HG02981 (cell line): ENCODE results near the gene IFFO2.
"Not testable (repeated sequence)": the region's sequence is repeated elsewhere in the genome, so short reads cannot be mapped to it uniquely, and the experiment has no call there.

Source experiments
- ATAC-seq: cut with Tn5 transposase; IDR thresholded peaks from one replicate; pipeline ENCODE4 v1.9.1; 2021; ENCODE audit warnings: mild to moderate bottlenecking, moderate library complexity; ENCODE audit not compliant: unreplicated experiment

The IFFO2 gene

DNA sequence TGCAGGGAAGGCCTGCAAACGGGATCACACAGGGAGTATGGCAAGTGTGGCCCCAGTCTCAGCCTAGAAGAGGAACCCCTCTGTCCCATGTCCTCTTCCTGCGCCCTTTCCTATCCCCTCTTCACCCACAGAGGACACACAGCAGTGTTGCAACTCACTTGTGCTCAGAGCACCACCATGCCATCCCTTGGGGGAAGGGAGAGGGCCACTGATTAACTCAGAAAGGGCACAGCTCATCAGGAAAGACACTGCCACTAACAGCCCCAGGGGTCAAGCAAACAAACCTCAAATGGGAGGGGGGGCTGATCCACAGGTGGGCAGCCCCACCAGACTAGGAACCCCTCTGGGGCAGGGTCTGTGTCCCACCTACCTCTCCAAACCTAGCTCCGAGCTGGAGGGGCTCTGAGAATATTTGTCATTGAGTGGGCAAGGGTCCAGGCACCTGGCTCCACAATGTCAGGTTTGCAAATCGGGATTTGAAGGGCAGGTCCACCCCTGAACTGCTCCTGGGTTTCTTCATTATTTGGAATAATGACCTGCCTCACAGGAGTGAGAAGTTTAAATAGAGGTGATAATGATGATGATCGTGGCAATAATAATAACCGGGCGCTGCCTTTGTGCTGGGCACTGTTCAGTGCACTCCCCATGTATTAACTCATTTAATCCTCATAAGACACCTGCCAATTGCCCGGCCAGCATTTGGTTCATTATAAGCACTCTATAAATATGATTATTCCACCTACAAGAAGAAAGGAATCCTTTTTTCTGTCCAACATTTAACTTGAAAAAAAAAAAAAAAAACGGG is 55.1 kb downstream of the IFFO2 start:
- no peak for ATAC-seq

DNA sequence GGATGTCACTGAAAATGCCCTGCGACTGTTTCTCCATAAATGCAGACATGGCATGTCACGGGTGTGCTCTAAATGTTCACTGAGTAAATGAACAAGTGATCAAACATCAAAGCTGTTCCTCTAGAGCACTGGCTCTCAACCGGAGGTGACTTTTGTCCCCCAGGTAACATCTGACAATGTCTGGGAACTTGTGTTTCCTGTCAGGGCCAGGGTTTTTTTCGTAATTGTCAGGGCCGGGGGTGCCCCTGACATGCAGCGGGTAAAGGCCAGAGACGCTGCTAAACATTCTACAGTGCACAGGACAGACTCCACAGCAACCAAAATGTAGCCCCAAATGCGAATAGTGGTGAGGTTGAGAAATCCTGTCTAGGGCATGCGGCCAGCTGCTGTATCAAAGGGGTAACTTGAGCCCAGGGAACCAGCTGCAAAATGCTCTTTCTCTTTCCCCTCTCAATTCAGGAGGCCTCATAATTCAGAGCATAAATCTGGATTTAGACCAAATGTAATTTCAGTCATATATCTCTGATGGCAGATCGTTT is 56.1 kb downstream of the IFFO2 start:
- no peak for ATAC-seq

DNA sequence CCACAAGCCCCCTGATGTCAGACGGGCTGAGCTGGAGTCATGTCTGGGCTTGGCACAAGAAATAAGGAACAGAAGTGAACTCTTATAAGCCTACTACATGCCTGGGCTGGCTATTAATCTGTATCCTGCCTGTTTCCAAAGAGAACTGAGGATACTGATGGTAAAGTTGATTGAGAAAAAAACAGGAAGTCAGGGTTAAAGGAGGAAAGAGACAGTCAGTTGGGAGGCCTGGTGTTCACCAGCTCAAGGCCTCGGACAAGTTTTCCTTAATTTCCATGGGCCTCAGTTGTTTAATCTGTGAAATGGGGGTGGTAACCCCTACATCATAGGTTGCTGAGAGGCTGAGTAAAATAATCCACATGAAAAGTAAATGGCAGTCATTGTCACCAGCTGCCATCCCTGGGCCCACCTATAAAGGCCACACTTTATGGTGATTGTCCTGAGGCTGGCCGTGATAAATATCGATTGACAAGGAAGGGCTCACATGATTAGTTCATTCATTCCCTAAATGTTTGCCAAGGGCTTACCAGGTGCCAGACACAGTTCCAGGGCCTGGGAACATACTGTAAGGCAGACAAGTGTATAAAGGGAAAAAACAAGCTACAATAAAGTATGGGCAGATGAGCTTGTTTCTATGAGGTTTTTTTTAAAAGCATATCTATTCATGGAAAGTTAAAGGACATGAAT is 57.0 kb downstream of the IFFO2 start:
- no peak for ATAC-seq

DNA sequence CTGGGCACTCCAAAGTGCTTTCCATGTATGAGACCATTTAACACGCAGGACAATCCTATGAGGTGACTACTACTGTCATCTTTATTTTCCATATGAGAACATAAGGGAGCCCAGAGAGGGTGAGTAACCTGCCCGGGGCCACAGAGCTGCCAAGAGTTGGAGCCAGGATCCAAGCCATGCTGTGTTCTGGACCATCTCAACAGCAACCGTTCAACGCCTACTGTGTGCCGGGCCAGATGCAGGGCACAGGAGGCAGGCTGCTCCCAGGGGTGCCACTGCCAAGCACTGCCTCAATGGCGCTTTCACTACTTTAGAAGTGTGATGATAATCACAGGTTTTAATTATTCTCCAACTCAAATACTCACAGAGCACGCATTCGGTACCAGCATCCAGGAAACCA is 57.9 kb downstream of the IFFO2 start:
- ATAC-seq = no peak

DNA sequence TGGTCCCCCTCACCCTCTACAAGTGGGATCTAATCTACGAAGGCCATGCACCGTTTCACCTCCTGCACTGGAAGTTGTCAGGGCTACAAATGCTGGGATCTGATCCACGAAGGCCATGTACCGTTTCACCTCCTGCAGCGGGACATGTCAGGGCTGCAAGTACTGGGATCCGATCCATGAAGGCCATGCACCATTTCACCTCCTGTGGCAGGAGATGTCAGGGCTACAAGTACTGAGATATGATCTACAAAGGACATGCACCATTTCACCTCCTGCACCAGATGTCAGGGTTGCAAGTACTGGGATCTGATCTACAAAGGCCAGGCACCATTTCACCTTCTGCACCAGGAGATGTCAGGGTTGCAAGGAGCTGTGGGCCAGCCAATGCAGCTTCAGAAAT is 61.2 kb downstream of the IFFO2 start:
- no peak for ATAC-seq

DNA sequence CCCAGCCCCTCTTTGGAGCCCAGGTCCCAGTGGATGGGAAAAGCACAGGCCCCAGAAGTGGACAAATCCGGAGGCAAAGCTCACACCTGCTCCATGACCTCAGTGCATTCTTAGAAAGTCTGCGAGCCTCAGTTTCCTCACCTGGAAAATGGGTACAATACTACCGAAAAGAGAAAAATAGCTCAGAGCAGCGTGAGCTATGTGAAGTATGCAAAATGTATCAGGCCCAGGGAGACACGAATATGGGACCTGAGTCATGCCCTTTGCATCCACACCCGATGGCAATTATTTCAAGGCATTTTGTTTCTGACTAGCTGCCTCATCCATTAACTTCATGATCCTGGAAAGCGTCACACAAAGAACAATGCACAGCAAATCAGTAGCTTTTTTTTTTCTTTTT is 63.4 kb downstream of the IFFO2 start:
- no peak for ATAC-seq

DNA sequence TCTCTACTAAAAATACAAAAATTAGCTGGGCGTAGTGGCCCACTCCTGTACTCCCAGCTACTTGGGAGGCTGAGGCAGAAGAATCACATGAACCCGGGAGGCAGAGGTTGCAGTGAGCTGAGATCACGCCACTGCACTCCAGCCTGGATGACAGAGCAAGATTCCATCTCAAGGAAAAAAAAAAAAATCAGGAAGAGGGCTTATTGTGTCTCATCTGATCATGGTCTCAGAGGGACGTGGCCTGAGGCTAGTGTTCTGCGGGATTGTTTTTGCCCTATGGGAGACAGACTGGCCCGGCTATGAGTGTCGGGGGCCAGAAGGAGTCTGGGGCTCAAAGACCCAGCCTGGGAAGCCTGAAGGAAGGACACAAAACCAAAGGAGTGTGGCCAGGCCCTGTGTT is 64.6 kb downstream of the IFFO2 start:
- ATAC-seq = not testable (repeated sequence)

DNA sequence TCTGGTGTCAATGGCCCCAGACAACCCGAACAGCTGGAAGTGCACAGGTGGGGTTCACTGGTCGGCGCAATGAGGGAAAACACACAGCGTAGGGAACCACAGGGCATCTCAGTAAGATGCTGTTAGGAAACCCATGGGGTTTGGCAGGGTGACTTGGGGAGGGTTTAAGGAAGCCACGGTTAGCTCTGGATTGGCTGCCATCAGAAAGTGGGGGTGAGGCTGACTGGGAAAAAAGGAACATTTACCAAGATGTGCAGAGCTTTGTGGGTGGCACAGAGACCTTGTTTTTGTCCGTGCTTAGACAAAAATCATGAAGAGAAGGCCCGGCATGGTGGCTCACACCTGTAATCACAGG is 65.1 kb downstream of the IFFO2 start:
- no peak for ATAC-seq

DNA sequence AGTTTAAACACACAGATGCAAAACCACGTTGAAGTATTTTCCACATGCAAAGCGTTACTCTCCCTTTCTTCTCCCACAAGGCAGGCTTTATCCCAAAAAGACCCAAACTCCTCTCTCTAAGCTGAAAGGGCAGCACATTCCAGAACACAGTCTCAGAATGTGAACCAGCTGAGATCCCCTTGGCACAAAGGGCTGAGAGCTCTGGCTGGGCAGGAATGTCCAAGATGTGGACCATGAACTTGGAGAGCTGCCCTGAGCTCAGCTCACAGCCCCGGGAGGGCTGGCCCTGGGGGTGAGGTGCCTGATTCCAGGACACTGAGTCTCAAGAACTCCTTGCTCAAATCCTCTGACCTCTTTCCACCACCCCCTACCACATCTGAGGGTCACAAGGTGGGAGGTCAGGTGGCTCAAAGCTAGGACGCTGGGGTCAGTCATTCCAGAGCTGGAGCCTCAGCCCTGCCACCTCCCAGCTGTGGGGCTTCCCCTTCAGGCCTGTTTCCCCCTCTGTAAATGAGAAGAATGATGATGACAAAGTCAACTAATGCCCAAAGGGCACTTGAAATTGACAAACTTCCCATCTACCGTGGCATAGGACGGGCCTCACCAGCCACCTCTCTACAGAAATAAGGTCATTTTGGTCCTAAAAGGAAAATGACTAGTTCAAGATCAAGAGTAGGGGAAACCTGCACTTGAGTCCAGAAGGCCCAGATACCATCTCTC is 65.6 kb downstream of the IFFO2 start:
- no peak for ATAC-seq

DNA sequence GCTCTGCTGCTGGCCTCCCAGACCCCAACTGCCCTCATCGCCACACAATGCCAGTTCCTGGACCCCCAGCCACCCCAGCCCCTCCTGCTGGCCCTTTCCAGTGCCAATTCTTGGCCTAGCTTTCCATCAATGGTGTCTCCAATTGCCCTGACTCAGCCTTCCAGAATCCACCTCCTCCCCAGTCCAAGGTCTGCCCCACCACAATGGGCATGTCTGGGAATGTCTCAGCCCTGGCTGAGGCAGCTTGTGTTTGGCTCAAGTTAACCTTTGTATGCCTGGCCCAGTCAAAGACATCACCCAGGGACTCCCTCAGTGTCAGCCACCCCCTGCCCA is 70.5 kb downstream of the IFFO2 start:
- no peak for ATAC-seq

DNA sequence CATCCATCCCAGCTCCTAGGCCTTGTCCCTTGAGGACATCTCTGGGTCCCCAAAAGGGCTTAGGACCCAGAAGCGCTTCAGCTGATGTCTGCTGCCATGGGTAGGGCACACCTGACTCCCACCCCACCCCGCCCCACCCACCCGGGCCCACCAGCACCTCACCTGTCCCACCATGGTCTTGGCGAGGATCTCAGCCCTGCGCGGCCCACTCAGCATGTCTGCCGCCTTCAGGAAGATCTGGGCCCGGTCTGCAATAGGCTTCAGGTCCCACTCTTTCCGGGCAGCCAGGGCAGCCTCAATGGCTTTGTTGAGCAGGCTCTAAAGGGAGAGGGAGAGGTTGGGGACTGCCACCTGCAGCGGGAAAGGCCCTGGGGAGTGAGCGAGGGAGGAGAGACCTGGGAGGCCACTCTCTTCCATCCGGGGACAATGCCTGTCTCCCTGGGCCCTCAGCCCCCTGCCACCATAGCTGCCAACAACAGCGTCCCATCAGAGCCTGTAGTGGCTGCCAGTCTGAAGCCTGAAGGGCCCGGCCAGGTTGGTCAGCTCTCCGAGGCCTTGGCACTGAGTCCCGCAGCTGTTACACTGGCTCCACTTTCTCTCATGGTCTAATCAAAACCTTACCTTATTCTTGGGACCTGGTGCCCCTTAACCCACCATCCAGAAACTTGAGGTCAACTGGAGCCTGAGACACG is 71.0 kb downstream of the IFFO2 start:
- no peak for ATAC-seq

DNA sequence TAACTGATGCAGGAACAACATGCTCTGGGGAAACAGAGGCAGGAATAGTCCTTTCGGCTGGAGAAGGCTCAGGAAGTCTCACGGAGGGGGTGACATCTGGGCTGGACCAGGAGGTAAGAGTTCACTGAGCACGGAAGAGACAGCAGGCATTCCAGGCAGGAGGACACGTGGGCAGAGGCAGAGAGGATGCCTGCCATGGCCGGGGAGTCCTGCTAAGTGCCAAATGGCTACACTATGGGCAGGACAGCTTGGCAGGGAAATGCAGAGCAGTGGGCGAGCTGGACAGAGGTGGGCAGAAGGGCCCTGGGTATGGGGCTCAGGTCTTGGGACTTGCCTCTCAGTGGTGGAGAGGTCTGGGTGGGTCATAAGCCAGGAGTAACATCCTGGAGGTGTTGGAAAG is 71.7 kb downstream of the IFFO2 start:
- no peak for ATAC-seq

DNA sequence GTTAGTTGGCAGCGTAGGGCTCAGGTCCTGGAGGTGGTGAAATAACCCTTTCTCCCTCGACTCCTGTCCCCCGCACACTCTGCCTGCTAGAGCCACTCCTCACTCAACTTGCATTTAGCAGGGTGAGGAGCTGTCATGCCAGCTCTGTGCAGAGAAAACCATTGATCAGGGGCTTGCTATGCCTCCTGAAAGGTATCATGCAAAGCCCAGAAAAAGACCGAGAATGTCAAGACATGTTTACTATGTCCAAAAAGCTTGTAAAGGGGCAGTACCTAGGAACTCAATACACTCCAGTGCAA is 72.1 kb downstream of the IFFO2 start:
- no peak for ATAC-seq

DNA sequence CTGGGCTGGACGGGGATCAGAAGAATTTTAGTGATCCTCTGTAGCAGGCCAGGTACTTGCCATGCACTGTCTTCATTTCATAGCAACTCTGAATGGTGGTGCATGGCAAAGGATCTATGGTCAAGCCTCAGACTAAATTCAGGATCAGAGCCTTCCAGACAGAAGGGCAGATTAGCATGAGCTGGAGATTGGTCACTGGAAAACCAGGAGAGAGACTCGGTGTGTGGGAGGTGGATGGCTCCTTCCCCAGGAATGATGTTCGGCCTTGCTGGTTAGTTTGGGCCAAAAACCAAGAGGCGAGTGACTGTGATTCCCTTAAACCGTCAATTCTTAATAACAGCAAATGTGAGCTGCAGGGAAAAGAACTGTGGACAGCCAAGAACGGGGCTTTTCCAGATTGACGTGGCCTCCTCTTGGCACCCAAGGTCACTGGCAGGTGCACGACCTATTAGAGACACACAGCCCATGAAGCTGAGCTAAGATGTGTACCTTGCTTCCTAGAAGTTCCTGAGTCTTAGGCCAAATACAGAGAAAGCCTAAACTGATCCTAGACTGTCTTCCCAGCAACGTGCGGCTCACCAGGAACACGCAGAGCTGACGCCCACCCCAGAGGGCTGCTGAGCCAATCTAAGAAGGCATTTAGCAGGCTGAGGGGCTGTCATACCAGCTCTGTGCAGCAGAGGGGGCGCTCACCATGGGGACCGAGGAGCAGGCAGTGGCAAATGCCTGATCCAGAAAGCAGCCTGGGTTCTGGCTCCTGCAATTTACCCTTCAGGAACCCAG is 72.6 kb downstream of the IFFO2 start:
- no peak for ATAC-seq

DNA sequence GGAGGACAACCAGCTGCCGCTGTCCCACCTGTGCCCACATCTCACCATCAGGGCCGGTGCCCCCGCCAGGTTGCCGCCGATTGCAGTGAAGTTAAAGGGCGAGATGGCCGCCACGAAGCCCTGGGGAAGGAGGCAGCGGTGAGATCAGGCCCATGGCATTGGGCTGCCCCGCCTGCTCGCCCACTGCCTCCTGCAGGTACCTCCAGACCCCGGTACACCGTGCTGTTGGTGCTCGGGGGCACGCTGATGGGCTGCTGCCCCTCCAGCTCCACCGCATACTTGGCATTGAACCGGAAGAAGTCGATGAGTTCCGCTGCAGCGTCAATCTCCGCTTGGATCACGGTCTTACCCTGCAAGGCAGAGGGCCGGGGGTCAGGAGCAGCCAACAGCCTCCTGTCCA is 73.4 kb downstream of the IFFO2 start:
- no peak for ATAC-seq

DNA sequence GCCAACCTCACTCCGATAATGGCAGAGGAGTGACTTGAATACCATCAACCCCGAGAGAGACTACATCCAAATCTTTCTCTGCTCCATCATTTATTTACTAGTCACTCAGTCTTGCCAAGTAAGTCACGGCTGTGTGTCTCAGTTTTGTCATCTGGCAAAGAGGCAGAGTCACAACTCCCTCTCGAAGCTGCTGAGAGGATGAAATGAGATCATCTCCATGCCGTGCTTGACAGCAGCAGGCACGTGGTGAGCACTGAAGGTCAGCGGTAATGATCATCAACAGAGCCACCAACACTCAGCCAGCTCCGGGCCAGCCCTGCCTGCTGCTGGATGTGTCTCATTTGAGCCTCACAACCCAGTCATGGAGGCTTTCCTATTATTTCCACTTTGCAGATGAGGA is 74.0 kb downstream of the IFFO2 start:
- ATAC-seq = no peak

DNA sequence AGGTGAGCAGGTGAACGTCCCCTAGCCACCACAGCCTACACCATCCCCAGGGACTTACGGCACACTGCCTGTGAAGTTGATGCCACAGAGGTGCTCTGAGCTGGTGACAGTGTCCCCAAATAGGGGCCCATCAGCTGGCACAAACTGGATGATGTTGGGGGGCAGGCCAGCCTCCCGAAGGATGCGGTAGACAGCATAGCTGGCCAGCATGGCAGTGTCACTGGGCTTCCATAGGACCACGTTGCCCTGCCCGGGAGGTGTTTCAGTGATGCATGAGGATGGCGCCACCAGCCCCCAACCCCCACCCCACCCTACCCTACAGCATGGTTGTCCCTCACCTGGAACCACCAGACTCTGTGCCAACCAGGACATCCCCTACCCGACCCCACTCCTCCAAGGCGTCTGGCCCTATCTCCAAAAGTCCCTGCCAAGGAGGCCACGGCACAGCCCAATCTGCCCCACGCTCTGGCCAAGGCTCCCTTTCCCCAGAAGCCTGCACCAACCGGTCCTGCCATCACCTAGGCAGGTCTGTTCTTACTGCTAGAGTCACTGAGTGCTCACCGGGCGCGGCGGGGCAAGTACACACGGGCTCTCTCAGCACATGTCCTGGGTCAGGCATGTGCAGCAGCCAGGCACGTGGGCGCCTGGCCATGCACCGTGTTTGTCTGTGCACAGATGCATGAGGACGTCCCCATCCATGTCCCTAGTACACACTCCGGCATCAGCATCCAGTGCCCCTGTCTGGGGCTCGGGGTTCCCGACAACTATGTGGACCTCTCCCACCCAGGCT is 74.6 kb downstream of the IFFO2 start:
- no peak for ATAC-seq

DNA sequence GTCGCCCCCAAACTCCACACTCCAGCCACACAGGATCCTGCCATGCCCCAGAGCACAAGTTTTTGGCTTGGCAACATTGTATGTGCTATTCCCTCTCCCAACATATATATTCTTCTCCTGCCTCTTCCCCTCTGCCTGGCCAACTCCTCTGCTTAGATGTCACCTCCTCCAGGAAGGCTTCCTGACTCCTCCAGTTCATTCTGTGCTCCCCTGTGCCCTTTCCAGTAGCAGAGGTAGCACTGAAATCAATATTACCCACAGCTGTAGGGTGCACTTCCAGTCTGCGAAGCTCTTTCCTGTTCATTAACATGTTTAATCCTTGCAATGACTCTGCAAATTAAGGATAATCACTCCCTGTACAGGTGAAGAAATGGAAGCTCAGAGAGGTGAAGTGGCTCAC is 75.3 kb downstream of the IFFO2 start:
- no peak for ATAC-seq

DNA sequence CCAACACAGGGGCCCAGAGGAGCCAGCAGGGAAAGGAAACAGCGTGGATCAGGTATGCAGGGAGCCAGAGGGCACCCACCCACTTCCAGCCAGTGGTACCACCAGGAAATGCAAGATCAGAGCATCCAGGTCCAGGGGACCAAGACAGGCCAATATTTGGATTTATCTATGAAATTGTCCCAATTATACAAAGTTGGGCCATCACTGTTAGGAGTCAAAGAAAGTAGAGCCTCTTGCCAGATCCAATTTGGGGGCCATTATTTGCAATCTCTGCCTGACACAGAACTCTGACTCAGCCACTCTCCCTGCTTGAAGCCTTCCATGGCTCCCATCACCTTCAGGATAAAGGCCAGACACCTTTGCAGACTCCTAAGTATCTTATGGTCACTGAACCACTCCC is 75.9 kb downstream of the IFFO2 start:
- ATAC-seq = no peak

DNA sequence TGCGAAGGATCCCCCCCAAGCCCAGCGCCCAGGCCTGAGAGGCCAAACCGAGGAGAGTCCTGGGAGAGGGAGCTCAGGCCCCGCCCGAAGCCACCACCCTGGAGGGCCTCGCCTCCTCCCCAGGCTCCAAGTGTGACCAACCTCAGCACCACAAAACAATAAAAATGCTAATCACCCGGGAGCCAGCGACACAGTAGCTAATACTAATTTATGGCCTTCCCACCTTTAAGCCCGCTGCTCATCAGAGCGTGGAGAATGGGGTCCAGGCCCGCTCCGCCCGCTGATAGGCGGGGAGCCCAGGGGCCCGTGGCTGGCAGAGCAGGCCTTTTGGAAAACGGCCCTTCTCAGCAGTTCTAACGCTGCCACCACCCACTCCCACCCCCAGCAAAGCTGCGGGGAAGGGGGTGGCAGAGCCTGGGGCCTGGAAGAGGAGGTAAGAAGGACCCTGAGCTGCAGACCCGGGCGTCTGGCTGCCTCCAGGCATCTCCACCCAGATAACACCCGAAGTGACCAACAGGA is 76.6 kb downstream of the IFFO2 start:
- ATAC-seq = no peak
